ENCODE results near the gene TLNRD1.
A peak's percentile ranks its signal among the peaks of the same experiment; 100 is the strongest.

Gene TLNRD1

DNA sequence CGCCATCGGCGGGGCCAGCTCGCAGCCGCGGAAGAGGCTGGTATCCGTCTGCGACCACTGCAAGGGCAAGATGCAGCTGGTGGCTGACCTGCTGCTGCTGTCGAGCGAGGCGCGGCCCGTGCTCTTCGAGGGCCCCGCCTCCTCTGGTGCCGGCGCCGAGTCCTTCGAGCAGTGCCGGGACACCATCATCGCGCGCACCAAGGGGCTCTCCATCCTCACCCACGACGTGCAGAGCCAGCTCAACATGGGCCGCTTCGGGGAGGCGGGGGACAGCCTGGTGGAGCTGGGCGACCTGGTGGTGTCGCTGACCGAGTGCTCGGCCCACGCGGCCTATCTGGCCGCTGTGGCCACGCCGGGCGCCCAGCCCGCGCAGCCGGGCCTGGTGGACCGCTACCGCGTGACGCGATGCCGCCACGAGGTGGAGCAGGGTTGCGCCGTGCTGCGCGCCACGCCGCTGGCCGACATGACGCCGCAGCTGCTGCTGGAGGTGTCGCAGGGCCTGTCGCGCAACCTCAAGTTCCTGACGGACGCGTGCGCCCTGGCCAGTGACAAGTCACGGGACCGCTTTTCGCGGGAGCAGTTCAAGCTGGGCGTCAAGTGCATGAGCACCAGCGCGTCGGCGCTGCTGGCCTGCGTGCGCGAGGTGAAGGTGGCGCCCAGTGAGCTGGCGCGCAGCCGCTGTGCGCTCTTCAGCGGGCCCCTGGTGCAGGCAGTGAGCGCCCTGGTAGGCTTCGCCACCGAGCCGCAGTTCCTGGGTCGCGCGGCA is 1.8 kb downstream of the TLNRD1 start:
- DNase-seq (ENCODE audit: low read depth), result no peak

GRCh38 chr15:81003097-81003350 is 2.3 kb downstream of the TLNRD1 start:
- no peak for DNase-seq (ENCODE audit: low read depth)

DNA sequence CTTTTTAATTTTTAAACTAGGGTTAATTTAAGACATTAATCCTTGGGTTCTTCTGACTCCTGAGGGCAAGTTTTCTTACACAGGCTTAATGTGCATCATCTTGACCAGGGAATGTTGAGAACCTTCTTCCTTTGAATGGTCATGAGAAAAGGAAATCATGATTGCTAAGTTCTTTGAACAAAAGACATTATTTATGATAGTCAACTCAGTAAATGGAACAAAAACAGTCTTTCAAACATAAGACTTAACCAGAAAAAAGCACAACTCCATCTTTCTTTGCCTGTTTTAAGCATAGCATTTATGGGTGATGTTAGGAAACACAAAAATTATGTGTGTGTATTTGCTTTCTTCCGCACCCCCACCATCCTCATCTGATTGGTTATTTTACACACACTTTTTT is 5.4 kb downstream of the TLNRD1 start:
- DNase-seq (ENCODE audit: low read depth), result no peak

GRCh38 chr15:81007428-81008064 is 6.8 kb downstream of the TLNRD1 start:
- no peak for DNase-seq (ENCODE audit: low read depth)

GRCh38 chr15:81008312-81008711 is 7.6 kb downstream of the TLNRD1 start:
- DNase-seq (ENCODE audit: low read depth), result no peak

DNA sequence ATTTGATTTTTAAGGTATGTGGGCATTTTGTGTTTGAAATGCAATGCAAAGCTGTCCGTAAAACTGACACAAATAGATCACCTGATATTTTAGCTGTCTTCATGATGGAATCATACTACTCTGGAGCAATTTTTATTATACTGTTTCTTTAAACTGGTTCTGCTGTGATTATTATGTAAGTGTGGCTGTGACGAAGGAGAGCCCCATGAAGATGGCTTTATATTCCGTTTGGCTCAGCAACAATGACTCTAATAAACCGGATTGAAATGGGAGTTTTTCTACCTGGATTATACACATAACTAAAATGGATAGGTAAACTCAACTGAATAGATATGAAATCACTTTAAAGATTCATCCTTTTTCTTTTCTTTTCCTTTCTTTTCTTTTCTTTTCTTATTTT is 9.4 kb downstream of the TLNRD1 start:
- no peak for DNase-seq (ENCODE audit: low read depth)

DNA sequence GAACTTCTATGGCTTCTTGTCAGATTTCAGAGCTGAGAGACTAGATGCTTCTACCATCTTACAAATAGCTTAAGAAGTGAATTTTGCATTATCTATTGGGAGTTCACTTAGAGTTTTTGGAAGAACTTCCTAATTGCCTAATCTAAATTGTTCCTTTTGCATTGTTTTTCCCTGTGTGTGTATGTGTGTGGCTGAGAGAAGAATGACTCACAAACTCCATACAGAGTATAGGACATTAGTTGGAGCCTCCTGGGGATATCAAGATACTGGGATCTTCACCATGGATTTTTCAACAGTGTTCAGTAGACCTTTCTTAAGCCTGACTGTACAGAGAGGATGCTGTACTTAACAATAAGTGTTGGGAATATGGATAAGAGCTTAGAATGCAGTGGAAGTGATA is 10.9 kb downstream of the TLNRD1 start:
- no peak for DNase-seq (ENCODE audit: low read depth)

GRCh38 chr15:81012588-81012987 is 11.9 kb downstream of the TLNRD1 start:
- DNase-seq (ENCODE audit: low read depth), result no peak

DNA sequence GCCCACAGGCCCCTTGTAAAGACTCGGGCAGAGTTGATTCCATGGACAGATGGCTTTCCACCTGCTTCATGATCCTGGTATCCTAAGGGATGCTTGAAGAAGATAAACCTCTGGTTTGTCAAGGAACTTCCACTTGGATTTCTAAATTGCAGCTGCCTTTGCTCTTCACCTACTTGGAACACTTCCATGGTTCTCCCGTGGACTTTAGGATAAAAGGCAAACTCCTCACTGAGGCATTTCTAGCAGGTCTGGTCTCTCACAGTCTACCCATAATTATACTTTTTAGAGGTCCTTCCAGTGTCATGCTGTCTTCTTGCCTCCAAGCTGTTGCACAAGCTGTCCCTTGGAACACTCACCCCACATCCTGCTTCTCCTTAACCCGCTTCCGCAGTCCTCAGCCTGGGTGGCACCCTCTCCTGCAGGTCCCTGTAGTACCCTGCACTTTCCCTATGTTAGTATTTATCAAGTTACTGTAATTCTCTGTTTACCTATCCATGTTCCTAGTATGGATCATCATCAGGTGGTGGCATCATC is 12.7 kb downstream of the TLNRD1 start:
- DNase-seq (ENCODE audit: low read depth), result no peak

GRCh38 chr15:81014446-81015093 is 13.8 kb downstream of the TLNRD1 start:
- no peak for DNase-seq (ENCODE audit: low read depth)

DNA sequence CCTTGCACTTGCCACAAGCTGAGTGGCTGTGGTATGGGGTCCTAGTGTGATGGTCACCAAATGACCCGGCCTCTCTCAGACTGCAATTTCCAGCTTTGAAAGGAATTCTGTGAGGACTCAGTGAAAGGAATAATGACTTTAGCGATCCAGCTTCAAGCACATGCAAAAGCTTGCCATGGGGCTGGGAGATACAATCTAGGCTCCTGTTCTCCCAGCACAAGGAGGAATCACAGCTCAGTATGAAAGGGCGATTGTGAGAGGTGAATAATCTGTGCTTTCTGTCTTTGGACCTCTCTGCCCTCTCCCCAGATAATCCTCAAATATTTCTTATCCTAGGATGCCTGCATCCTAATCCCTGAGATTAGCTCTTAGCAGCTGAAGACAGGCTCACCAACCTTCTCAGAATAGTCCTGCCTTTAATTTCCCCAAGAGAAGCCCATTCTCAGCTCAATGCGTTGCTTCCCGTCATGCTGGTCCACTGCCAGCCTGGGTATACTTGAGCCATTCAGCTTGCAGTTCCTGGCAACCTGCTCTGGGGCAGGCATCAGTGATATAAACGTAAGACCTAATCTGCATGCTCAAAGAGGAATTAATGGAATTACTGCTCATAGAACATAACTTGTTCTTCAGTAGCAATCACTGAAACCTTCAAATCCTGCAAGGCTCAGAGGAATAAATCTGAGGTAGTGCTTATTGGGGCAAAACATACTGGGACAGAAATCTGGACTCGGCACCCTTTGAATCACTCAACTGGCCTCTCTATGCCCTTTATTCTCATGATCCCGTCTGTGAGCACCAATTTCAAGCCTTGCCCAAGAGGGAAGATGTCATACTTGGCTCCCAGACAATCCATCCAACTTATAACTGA is 15.1 kb downstream of the TLNRD1 start:
- DNase-seq (ENCODE audit: low read depth), result no peak

GRCh38 chr15:81016489-81017068 is 15.9 kb downstream of the TLNRD1 start:
- no peak for DNase-seq (ENCODE audit: low read depth)

DNA sequence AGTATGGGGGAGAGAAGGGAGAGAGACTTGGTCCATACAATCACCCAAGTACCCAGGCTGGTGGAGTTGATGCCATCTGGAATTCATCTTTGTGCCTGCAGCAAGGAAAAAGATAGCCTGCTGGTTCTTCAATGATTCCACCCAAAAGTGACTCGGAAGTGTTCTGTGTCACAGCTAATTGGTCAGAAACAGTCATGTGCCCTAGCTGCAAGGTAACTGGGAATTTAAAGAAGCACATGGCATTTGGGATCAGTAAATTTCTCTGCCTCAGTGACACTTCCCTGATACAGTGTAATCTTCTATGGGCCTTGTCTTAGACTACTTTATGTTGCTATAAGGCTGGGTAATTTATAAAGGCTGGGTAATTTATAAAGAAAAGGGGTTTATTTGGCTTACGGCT is 17.5 kb downstream of the TLNRD1 start:
- DNase-seq (ENCODE audit: low read depth), result no peak

DNA sequence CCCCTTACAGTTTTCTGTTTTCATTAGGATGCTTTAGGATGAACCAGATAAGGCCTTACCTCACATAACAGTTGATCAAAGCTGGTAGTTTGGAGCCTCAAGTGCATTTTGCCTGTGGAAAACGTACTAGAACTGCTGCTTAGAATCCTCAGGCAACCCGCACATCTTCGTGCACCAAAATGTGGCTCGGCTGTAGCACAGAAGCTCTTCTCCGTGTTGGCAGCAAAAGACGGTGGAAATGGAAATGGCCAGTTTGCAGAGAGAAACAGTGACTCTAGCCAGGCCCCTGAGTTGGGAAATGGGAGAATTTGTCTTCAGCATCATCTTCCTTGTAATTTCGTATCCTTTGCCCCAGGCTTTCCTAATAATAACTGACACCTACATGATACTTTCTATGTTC is 20.6 kb downstream of the TLNRD1 start:
- DNase-seq (ENCODE audit: low read depth), result no peak

DNA sequence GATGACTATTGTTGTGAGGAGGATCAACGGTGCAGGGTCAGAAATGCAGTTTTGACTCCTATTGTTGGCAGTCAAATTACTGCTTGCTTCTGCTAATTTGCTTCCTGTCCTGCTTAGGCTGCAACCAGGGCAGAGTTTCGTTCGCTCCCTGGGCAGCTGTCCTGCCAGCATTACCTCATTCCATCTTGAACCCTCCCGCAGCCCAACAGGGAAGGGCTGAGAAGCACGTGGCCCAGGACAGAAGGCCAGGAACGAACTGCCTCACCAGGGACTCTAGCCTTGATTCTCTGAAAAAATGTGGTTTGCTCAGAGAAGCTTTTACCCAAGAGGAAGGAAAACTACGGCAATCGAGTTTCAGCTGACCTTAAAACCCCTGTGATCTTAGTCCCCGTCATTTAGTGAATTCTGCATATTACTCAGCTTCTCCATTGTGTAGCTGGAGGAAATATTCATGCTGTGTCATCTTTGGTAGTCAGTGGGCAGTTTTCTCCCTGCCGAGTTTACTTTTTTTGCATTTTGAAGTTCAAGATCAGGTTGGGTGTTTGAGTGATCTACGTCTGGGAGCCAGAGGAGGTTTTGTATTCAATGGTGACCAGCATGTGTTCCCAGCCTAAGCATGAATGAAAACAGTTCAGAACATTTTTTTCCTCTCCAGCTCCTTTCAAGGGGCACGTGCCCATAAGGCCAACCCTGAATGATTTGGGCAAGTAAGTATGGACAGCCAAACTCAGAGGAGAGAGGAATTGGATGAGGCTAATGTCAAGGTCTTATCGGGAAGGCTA is 23.0 kb downstream of the TLNRD1 start:
- peak; percentile 63 for DNase-seq (ENCODE audit: low read depth)

GRCh38 chr15:81024265-81024872 is 23.6 kb downstream of the TLNRD1 start:
- DNase-seq (ENCODE audit: low read depth), result no peak

GRCh38 chr15:81024936-81025335 is 24.2 kb downstream of the TLNRD1 start:
- no peak for DNase-seq (ENCODE audit: low read depth)

DNA sequence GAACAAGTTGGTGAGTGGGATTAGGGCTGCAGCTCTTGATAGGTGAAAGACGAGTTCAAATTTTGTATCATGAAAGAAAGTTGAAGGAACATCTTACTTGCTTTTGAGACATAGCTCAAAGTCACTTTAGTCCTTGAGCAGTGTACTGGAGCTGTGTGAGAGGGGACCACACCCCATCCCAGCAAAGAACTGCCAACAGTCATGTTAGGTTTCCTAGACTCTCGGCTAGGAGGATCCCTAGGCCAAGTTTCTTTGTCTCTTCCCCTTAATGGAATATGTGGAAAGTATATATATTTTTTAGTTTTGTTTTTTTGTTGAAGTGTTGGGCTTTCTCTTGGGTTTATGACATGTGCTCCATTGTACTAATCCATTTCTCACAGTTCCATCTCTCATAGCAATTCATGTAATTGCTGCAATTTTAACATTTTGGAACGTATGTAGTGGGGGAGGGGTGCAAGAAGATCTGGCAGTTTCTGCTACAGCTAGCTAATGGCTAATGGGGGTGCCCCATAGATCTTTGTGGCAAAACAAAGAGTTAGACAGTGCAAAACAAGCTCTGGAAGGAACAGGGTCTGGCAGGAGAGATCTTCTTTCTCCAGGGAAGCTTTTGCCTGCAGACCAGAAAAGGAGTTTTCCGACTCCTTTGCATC is 25.1 kb downstream of the TLNRD1 start:
- no peak for DNase-seq (ENCODE audit: low read depth)

- no peak for DNase-seq (ENCODE audit: low read depth)
Measured at GRCh38 chr15:81026836-81027599, 26.3 kb downstream of the TLNRD1 start.

All from GM04504 (cell line).